Aorta (tissue), 5 donors: ENCODE data around the gene PCBD2. TPM values are rescaled to one million over a fixed set of nuclear protein-coding genes. Genes with fewer than 3 reads are reported as not detected.
"Not testable (repeated sequence)": the region's sequence is repeated elsewhere in the genome, so short reads cannot be mapped to it uniquely, and the experiment has no call there.

Source experiments
- ATAC-seq: fragments of 200-7000 bp; cut with Tn5 transposase; one replicate; pipeline ENCODE4 v1.9.1; 2022; ENCODE audit warnings: moderate library complexity; ENCODE audit not compliant: low FRiP score
- DNase-seq, 2 donors: peaks; one replicate each; pipeline ENCODE4 v3.0.0-alpha.2; 2020
- H3K27ac ChIP-seq, 2 donors: one replicate each; pipeline ENCODE4 v1.5.1; 2013; ENCODE audit warnings: low read length in 2 of 2, mild to moderate bottlenecking in 2 of 2, moderate library complexity in 2 of 2, control low read depth in 1 of 2, inconsistent platforms in 1 of 2, low read depth in 1 of 2
- H3K27me3 ChIP-seq, 2 donors: one replicate each; pipeline ENCODE4 v1.6.1; 2013; ENCODE audit warnings: control low read depth in 1 of 2, low read length in 1 of 2, mild to moderate bottlenecking in 1 of 2, moderate library complexity in 1 of 2; ENCODE audit not compliant: insufficient read depth in 2 of 2, control insufficient read depth in 1 of 2
- H3K36me3 ChIP-seq, 2 donors: one replicate each; pipeline ENCODE4 v1.6.1; 2013; ENCODE audit warnings: control low read depth in 1 of 2, low read length in 1 of 2, mild to moderate bottlenecking in 1 of 2; ENCODE audit not compliant: insufficient read depth in 2 of 2, control insufficient read depth in 1 of 2
- H3K4me1 ChIP-seq, 2 donors: one replicate each; pipeline ENCODE4 v1.6.1; 2013; ENCODE audit warnings: low read length in 2 of 2, control low read depth in 1 of 2, mild to moderate bottlenecking in 1 of 2, moderate library complexity in 1 of 2; ENCODE audit not compliant: insufficient read depth in 2 of 2, control insufficient read depth in 1 of 2
- H3K4me3 ChIP-seq, 2 donors: one replicate each; pipeline ENCODE4 v1.5.1; 2013; ENCODE audit warnings: low read length in 2 of 2, control low read depth in 1 of 2, mild to moderate bottlenecking in 1 of 2
- H3K9me3 ChIP-seq: one replicate; pipeline ENCODE4 v1.6.1; 2013; ENCODE audit warnings: mild to moderate bottlenecking, low read length; ENCODE audit not compliant: control insufficient read depth
- WGBS, 2 donors: extraction: QIAGEN DNeasy Blood & Tissue Kit; methylation state at CpG; one replicate each; pipeline ENCODE4 v1.1.7; 2013; 5-methylcytosine and 5-hydroxymethylcytosine counted together
- intact Hi-C, 2 donors: fragments of 100-400 bp; cut with DNase I; formaldehyde crosslinking; loops; one replicate each; pipeline versions ENCODE4 v1.14.2 to v1.15.0; 2022
- long read RNA-seq, 2 donors: library from polyadenylated mRNA; unstranded; transcript quantifications; one replicate each; pipeline ENCODE4 v2.0.0, GENCODE V29; 2020 to 2021
- polyA plus RNA-seq, 2 donors: library from polyadenylated mRNA; stranded (reverse); fragments of 200-250 nt; gene quantifications; one replicate each; pipeline ENCODE4 v1.2.3, GENCODE V29; 2013
- total RNA-seq, 2 donors: library from RNA; stranded (reverse); fragmentation: NEBNext Ultra II Directional; extraction: Animal tissue kit (Norgen Biotek cat#: 25700); gene quantifications; one replicate each; pipeline ENCODE4 v1.2.1, GENCODE V29; 2021
- donor health status: healthy with polysubstance abuse.
- donor health status: Bipolar disorder and iron deficiency.
- donor health status: DM: no; HTN: no; CAD: no.
- donor health status: DM: no; HTN: no; CAD: no.
- donor health status: DM: yes; HTN: yes; CAD: no.

The PCBD2 gene
- total RNA-seq (1 to 10 TPM; 7.5 to 9.2 TPM), polyA plus RNA-seq (1 to 10 TPM; 2.8 to 2.9 TPM)
- long read RNA-seq, donor 1, transcript PCBD2-201 (4 exons, 1,223 nt), result major isoform, 5 of 7 reads
- long read RNA-seq, donor 1, partial matches to known transcripts, result 0 of 7 reads
- long read RNA-seq, donor 1, other reads (novel, unspliced or antisense), result 2 of 7 reads
- long read RNA-seq, donor 2, partial matches to known transcripts, result 0 of 2 reads
- long read RNA-seq, donor 2, other reads (novel, unspliced or antisense), result 2 of 2 reads

- intact Hi-C loops, result loop anchor here in 1 of 2 donors (2.0 to 10.0 kb wide), 4 partner anchors 30 to 166 kb away; partner anchors contain the start of genes C5orf24, CAMLG and TXNDC15
- ATAC-seq (peak; percentile 97), DNase-seq (peak; percentile 96 to 97)
- Histone ChIP-seq H3K4me3 (peak within 1 kb of the TSS; percentile 85 to 87), H3K9me3 (no peaks in the 10 kb centered on the region), H3K4me1 (no peaks in the 10 kb centered on the region), H3K27ac (peak within 1 kb of the TSS; percentile 91 to 95), H3K27me3 (no peaks in the 10 kb centered on the region), H3K36me3 (no peaks in the 10 kb centered on the region)
- WGBS, 2 donors, result 0 to 1% methylated on average over 63 to 84 of the region's 84 CpGs
Measured at GRCh38 chr5:134904610-134905245, at the start of gene PCBD2. TSS of gene PCBD2 (plus strand) at chr5:134905131. CDS start at chr5:134905140, 9 bp downstream.

DNA sequence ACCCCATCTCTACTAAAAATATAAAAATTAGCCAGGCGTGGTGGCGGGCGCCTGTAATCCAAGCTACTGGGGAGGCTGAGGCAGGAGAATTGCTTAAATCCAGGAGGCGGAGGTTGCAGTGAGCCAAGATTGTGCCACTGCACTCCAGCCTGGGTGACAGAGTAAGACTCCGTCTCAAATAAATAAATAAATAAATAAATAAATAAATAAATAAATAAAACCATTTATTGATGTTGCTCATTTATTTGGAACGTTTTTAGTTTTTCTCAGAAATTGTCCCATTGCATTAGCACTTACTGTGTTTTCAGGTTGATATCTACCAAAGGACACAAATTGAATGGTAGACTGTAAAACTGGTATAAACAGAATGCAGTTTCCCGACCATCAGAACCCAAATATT is 48.5 kb upstream of the PCBD2 start:
- H3K27me3 ChIP-seq, intact Hi-C loops, ATAC-seq, H3K27ac ChIP-seq, H3K4me3 ChIP-seq, H3K4me1 ChIP-seq, H3K9me3 ChIP-seq, DNase-seq, H3K36me3 ChIP-seq: not testable (repeated sequence)
- 84 to 86% methylated on average over 7 of the region's 7 CpGs for WGBS, 2 donors

- no peaks in the 10 kb centered on the region for H3K4me1 ChIP-seq
- no peaks in the 10 kb centered on the region for H3K9me3 ChIP-seq
- H3K4me3 ChIP-seq, result no peak overlapping the region
- no peaks in the 10 kb centered on the region for H3K27me3 ChIP-seq
- peaks cover 4% of the 10 kb centered on the region in 2 donors for H3K36me3 ChIP-seq
- WGBS, 2 donors, result 26 to 31% methylated on average over 3 of the region's 3 CpGs
- DNase-seq, result no peak
- intact Hi-C loops, result no loop called here
- H3K27ac ChIP-seq, result no peak overlapping the region
- ATAC-seq, result no peak
Measured at GRCh38 chr5:134857401-134857800, 47.5 kb upstream of the PCBD2 start.

- H3K4me3 ChIP-seq, result no peak overlapping the region
- DNase-seq, result no peak
- 52 to 59% methylated on average over 2 of the region's 2 CpGs for WGBS, 2 donors
- H3K27ac ChIP-seq, result no peak overlapping the region
- intact Hi-C loops, result no loop called here
- no peaks in the 10 kb centered on the region for H3K9me3 ChIP-seq
- no peaks in the 10 kb centered on the region for H3K4me1 ChIP-seq
- no peaks in the 10 kb centered on the region for H3K27me3 ChIP-seq
- no peak for ATAC-seq
- H3K36me3 ChIP-seq, result peaks cover 2% of the 10 kb centered on the region in 2 donors
Measured at GRCh38 chr5:134864707-134865106, 40.2 kb upstream of the PCBD2 start.

DNA sequence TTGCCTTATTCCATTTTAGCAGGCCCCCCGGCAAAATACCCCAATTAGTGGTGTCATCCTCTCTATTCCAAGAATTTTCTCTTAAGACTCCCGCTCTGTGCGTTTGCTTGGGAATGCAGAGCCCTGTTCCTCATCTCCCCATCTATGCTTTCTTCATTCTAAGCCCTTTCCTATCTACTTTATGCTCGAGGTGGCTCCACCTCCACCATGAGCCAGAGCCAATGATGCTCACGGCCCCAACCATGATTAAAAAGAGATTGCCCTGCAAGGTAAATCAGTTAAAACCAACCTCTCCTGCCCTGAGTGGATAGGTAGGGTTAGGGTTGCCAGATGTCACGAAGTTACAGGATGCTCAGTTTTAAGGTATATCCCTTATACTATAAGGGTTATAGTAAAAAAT is 31.4 kb upstream of the PCBD2 start:
- WGBS, 2 donors, result 73 to 76% methylated on average over 6 of the region's 6 CpGs
- DNase-seq (no peak), ATAC-seq (no peak)
- H3K4me3 ChIP-seq, result no peak overlapping the region
- peak overlapping the region; percentile 0 to 67 for H3K27ac ChIP-seq
- no peaks in the 10 kb centered on the region for H3K9me3 ChIP-seq
- intact Hi-C loops, result no loop called here
- H3K27me3 ChIP-seq, result no peaks in the 10 kb centered on the region
- H3K4me1 ChIP-seq, result no peaks in the 10 kb centered on the region
- H3K36me3 ChIP-seq, result no peaks in the 10 kb centered on the region

DNA sequence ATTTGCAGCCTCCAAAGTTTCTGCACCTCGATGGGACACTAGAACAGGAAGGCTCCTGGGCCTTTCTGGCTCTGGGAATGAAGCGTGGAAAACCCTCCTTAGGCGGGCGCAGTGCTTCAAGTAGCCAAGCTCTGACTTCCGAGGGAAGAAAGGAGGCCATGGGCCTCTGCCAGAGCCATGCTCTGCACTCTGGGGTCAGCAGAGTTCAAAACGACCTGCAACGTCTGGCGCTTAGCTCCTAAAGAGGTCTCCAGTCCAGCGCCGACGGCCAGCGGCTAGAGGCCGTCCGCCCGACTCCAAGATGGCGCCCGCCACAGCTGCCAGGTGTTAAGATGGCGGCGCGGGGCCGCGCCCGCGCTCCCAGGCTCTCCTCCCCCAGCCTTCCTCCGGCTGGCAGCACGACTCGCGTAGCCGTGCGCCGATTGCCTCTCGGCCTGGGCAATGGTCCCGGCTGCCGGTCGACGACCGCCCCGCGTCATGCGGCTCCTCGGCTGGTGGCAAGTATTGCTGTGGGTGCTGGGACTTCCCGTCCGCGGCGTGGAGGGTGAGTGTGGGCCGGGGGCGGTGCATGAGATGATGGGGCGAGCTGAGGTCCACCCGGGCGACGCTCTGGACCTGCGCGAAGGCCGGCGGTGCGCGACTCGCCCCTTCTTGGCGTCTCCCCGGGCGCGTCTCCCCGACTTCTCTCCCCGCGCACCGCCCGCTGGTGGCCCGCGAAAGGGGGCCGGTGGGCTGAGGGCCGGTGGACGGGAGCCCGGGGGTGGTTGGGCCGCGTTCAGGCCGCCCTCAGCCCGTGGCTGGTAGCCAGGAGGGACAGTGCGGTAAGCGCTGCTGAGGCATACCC is 30.7 kb upstream of the PCBD2 start, which contains the start of gene TXNDC15:
TSS of gene TXNDC15 (plus strand) at position 385 of the 844 bp plus-strand sequence. CDS start at position 442, 57 bp downstream.
- H3K4me1 ChIP-seq, result no peaks in the 10 kb centered on the region
- 1% methylated on average over 77 to 79 of the region's 79 CpGs for WGBS, 2 donors
- intact Hi-C loops, result loop anchor here in 1 of 2 donors (2.0 kb wide), 1 partner anchor 31 kb away; the partner anchor contains the start of gene PCBD2
- peak within 1 kb of the TSS; percentile 50 to 89 for H3K4me3 ChIP-seq
- DNase-seq, result peak; percentile 93 to 96
- no peaks in the 10 kb centered on the region for H3K27me3 ChIP-seq
- ATAC-seq, result peak; percentile 97
- no peaks in the 10 kb centered on the region for H3K9me3 ChIP-seq
- no peaks in the 10 kb centered on the region for H3K36me3 ChIP-seq
- peak within 1 kb of the TSS; percentile 51 to 72 for H3K27ac ChIP-seq

GRCh38 chr5:134874831-134875655 is 29.9 kb upstream of the PCBD2 start:
- 1 to 2% methylated on average over 20 of the region's 20 CpGs for WGBS, 2 donors
- H3K27ac ChIP-seq, result peak overlapping the region; percentile 51 to 72
- intact Hi-C loops, result loop anchor here in 1 of 2 donors (2.0 kb wide), 1 partner anchor 30 kb away; the partner anchor contains the start of gene PCBD2
- no peaks in the 10 kb centered on the region for H3K4me1 ChIP-seq
- DNase-seq (peak; percentile 79 to 85), ATAC-seq (peak; percentile 83)
- H3K27me3 ChIP-seq, result no peaks in the 10 kb centered on the region
- no peaks in the 10 kb centered on the region for H3K9me3 ChIP-seq
- peak overlapping the region; percentile 50 to 89 for H3K4me3 ChIP-seq
- H3K36me3 ChIP-seq, result no peaks in the 10 kb centered on the region

GRCh38 chr5:134877159-134877558 is 27.8 kb upstream of the PCBD2 start:
- no peaks in the 10 kb centered on the region for H3K4me1 ChIP-seq

More at GRCh38 chr5:134877159-134877558, 27.8 kb upstream of the PCBD2 start:
- intact Hi-C loops, result no loop called here
- no peak for DNase-seq
- H3K36me3 ChIP-seq, result no peaks in the 10 kb centered on the region
- no peak overlapping the region for H3K4me3 ChIP-seq
- no peak for ATAC-seq
- no peaks in the 10 kb centered on the region for H3K9me3 ChIP-seq
- H3K27me3 ChIP-seq, result no peaks in the 10 kb centered on the region
- H3K27ac ChIP-seq, result no peak overlapping the region
